Activated B cell treated with CpG ODN at 0.5 μM for 24 hours (primary cell): ENCODE results near the gene ERVFRD-1. TPM values are rescaled to one million over a fixed set of nuclear protein-coding genes. Genes with fewer than 3 reads are reported as not detected.
A peak's percentile ranks its signal among the peaks of the same experiment; 100 is the strongest.
"Not testable (repeated sequence)": the region's sequence is repeated elsewhere in the genome, so short reads cannot be mapped to it uniquely, and the experiment has no call there.

Experiments
- ATAC-seq: fragments of 200-7000 bp; cut with Tn5 transposase; one replicate; pipeline ENCODE4 v1.10.0; 2021; ENCODE audit warnings: low read depth, mild to moderate bottlenecking, moderate library complexity
- CTCF ChIA-PET: fragments of 350-600 bp; sonication (Branson Sonifier 250); formaldehyde crosslinking; loops from one replicate; lab custom pipeline; 2021; ENCODE audit warnings: antibody characterized with exemption; lab: Charles Lee
- POLR2A ChIA-PET: fragments of 350-600 bp; sonication (Branson Sonifier 250); formaldehyde crosslinking; loops from one replicate; lab custom pipeline; 2021; ENCODE audit warnings: antibody characterized with exemption; lab: Charles Lee
- DNase-seq: peaks from one replicate; pipeline ENCODE4 v3.0.0; 2022
- H3K27ac Mint-ChIP-seq: one replicate; pipeline ENCODE4 v1.8.0; 2020; ENCODE audit warnings: mixed read lengths
- H3K27me3 Mint-ChIP-seq: one replicate; pipeline ENCODE4 v1.8.0; 2021; ENCODE audit warnings: mixed read lengths
- H3K36me3 Mint-ChIP-seq: one replicate; pipeline ENCODE4 v1.8.0; 2021; ENCODE audit warnings: low read depth, mixed read lengths
- H3K4me1 Mint-ChIP-seq: one replicate; pipeline ENCODE4 v1.8.0; 2021; ENCODE audit warnings: mixed read lengths
- H3K4me3 Mint-ChIP-seq: one replicate; pipeline ENCODE4 v1.8.0; 2020; ENCODE audit warnings: mild to moderate bottlenecking, mixed read lengths
- H3K9me3 Mint-ChIP-seq: one replicate; pipeline ENCODE4 v1.8.0; 2020; ENCODE audit warnings: mixed read lengths
- intact Hi-C: fragments of 100-400 bp; cut with micrococcal nuclease; formaldehyde crosslinking; loops from one replicate; pipeline ENCODE4 v1.15.1; 2024
- total RNA-seq: library from RNA; stranded (reverse); gene quantifications from 2 replicates; pipeline ENCODE4 v1.2.3, GENCODE V29; 2022
- TF ChIP-seq, protein P1 (sequence below): fragments of 200-600 bp; IDR thresholded peaks from one replicate; pipeline ENCODE4 v1.8.0; 2022; ENCODE audit warnings: antibody characterized with exemption, mild to moderate bottlenecking

ERVFRD-1 gene
- total RNA-seq, 1 donor from 2014 or later, result not detected

- TF ChIP-seq, protein P1, sequence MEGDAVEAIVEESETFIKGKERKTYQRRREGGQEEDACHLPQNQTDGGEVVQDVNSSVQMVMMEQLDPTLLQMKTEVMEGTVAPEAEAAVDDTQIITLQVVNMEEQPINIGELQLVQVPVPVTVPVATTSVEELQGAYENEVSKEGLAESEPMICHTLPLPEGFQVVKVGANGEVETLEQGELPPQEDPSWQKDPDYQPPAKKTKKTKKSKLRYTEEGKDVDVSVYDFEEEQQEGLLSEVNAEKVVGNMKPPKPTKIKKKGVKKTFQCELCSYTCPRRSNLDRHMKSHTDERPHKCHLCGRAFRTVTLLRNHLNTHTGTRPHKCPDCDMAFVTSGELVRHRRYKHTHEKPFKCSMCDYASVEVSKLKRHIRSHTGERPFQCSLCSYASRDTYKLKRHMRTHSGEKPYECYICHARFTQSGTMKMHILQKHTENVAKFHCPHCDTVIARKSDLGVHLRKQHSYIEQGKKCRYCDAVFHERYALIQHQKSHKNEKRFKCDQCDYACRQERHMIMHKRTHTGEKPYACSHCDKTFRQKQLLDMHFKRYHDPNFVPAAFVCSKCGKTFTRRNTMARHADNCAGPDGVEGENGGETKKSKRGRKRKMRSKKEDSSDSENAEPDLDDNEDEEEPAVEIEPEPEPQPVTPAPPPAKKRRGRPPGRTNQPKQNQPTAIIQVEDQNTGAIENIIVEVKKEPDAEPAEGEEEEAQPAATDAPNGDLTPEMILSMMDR, result no peak
- peaks cover 11% of the 10 kb centered on the region for H3K36me3 Mint-ChIP-seq
- ATAC-seq (peak; percentile 5), DNase-seq (no peak)
- peaks cover 10% of the 10 kb centered on the region for H3K27me3 Mint-ChIP-seq
- peaks cover 19% of the 10 kb centered on the region for H3K4me1 Mint-ChIP-seq
- peaks cover 2% of the 10 kb centered on the region for H3K9me3 Mint-ChIP-seq
- intact Hi-C loops, result loop anchor here (1.0 to 5.0 kb wide), 11 partner anchors 49 to 914 kb away; partner anchors contain the start of genes C6orf52, MAK, PAK1IP1 and TMEM14B
- peak overlapping the region; percentile 96 for H3K4me3 Mint-ChIP-seq
- peak overlapping the region; percentile 98 for H3K27ac Mint-ChIP-seq
- ChIA-PET CTCF (interaction anchor here (1.0 to 1.2 kb wide), 2 partner anchors 403 to 483 kb away, joined by 3 to 6 read pairs; no protein-coding TSS in a partner anchor), POLR2A (interaction anchor here (1.0 to 1.5 kb wide), 4 partner anchors 24 to 403 kb away, joined by 3 to 7 read pairs (median 4); partner anchors contain the start of genes C6orf52 and PAK1IP1)
Measured at GRCh38 chr6:11092668-11093375, 18.7 kb downstream of the ERVFRD-1 start.

GRCh38 chr6:11091141-11091540, 20.4 kb downstream of the ERVFRD-1 start:
- H3K27me3 Mint-ChIP-seq, result peaks cover 12% of the 10 kb centered on the region
- H3K36me3 Mint-ChIP-seq, H3K4me3 Mint-ChIP-seq, H3K27ac Mint-ChIP-seq, ATAC-seq, H3K9me3 Mint-ChIP-seq, DNase-seq, POLR2A ChIA-PET: not testable (repeated sequence)
- intact Hi-C loops, result loop anchor here (5.0 kb wide), 4 partner anchors 51 to 916 kb away; no protein-coding TSS in a partner anchor
- CTCF ChIA-PET, result interaction anchor here (1.1 kb wide), 1 partner anchor 10 kb away, joined by 3 read pairs; no protein-coding TSS in a partner anchor
- peaks cover 18% of the 10 kb centered on the region for H3K4me1 Mint-ChIP-seq

DNA sequence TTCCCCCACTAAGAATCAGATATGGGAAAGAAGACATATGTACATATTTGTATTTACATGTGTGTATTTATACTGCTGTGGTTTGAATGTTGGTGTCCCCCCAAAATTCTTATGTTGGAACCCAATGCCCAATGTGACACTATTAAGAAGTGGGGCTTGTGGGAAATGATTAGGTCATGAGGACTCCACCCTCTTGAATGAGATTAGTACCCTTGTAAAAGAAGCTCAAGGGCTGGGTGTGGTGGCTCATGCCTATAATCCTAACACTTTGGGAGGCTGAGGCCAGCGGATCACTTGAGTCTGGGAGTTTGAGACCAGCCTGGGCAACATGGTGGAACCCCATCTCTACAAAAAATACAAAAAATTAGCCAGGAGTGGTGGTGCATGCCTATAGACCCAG, 21.8 kb downstream of the ERVFRD-1 start:
- intact Hi-C loops, result loop anchor here (5.0 kb wide), 4 partner anchors 53 to 918 kb away; no protein-coding TSS in a partner anchor
- CTCF ChIA-PET, result no interaction called here
- POLR2A ChIA-PET, result interaction anchor here (0.6 kb wide), 1 partner anchor 42 kb away, joined by 4 read pairs; no protein-coding TSS in a partner anchor
- no peak overlapping the region for H3K4me3 Mint-ChIP-seq
- peaks cover 8% of the 10 kb centered on the region for H3K36me3 Mint-ChIP-seq
- peaks cover 10% of the 10 kb centered on the region for H3K4me1 Mint-ChIP-seq
- H3K27me3 Mint-ChIP-seq, result peaks cover 14% of the 10 kb centered on the region
- peaks cover 2% of the 10 kb centered on the region for H3K9me3 Mint-ChIP-seq
- TF ChIP-seq, protein P1, result no peak
- no peak overlapping the region for H3K27ac Mint-ChIP-seq
- no peak for ATAC-seq
- DNase-seq, result no peak

GRCh38 chr6:11087141-11087812, 24.2 kb downstream of the ERVFRD-1 start:
- POLR2A ChIA-PET, H3K27ac Mint-ChIP-seq, intact Hi-C loops, ATAC-seq, H3K4me3 Mint-ChIP-seq, CTCF ChIA-PET, H3K36me3 Mint-ChIP-seq, H3K4me1 Mint-ChIP-seq, DNase-seq, H3K9me3 Mint-ChIP-seq: not testable (repeated sequence)
- peaks cover 17% of the 10 kb centered on the region for H3K27me3 Mint-ChIP-seq

GRCh38 chr6:11085758-11086435, 25.6 kb downstream of the ERVFRD-1 start:
- POLR2A ChIA-PET, result no interaction called here
- DNase-seq, result no peak

More at GRCh38 chr6:11085758-11086435, 25.6 kb downstream of the ERVFRD-1 start:
- Mint-ChIP-seq H3K4me3 (no peak overlapping the region), H3K27me3 (peaks cover 17% of the 10 kb centered on the region), H3K9me3 (peaks cover 2% of the 10 kb centered on the region), H3K4me1 (no peaks in the 10 kb centered on the region), H3K27ac (no peak overlapping the region), H3K36me3 (no peaks in the 10 kb centered on the region)
- CTCF ChIA-PET, result no interaction called here
- intact Hi-C loops, result no loop called here
- no peak for ATAC-seq
- TF ChIP-seq, protein P1, result no peak
